Stimulated activated CD8-positive, alpha-beta memory T cell treated with anti-CD3 and anti-CD28 coated beads, Interleukin-15, amount 100 ng/mL, for 48 hours (primary cell): ENCODE data around the gene POU2F1.

Experiments
- DNase-seq, 2 donors: peaks; one replicate each; pipeline ENCODE4 v3.0.0-alpha.2; 2020; ENCODE audit warnings: low read depth in 2 of 2

The POU2F1 gene

GRCh38 chr1:167272369-167272957, 51.8 kb downstream of the POU2F1 start:
- DNase-seq, result no peak

GRCh38 chr1:167273027-167273800, 52.5 kb downstream of the POU2F1 start:
- DNase-seq, result no peak

- no peak for DNase-seq
These were observed 53.4 kb downstream of the POU2F1 start for GRCh38 chr1:167274061-167274460.

GRCh38 chr1:167276969-167277368, 56.3 kb downstream of the POU2F1 start:
- DNase-seq, result no peak

- no peak for DNase-seq
These were observed 57.8 kb downstream of the POU2F1 start for GRCh38 chr1:167278497-167278896.

- no peak for DNase-seq
These were observed 60.2 kb downstream of the POU2F1 start for GRCh38 chr1:167280912-167281311.

GRCh38 chr1:167288390-167289074, 67.8 kb downstream of the POU2F1 start:
- no peak for DNase-seq

- no peak for DNase-seq
These were observed 68.4 kb downstream of the POU2F1 start for GRCh38 chr1:167289075-167289442.

- no peak for DNase-seq
These were observed 69.3 kb downstream of the POU2F1 start for GRCh38 chr1:167289966-167290365.

- DNase-seq, result no peak
These were observed 71.0 kb downstream of the POU2F1 start for GRCh38 chr1:167291539-167292185.

- no peak for DNase-seq
These were observed 71.5 kb downstream of the POU2F1 start for GRCh38 chr1:167292216-167292615.

GRCh38 chr1:167293057-167293456, 72.4 kb downstream of the POU2F1 start:
- no peak for DNase-seq

GRCh38 chr1:167294528-167294927, 73.8 kb downstream of the POU2F1 start:
- DNase-seq, result no peak

GRCh38 chr1:167297222-167298214, 76.8 kb downstream of the POU2F1 start:
- DNase-seq, result no peak

- no peak for DNase-seq
These were observed 77.6 kb downstream of the POU2F1 start for GRCh38 chr1:167298325-167298724.

GRCh38 chr1:167301355-167301754, 80.7 kb downstream of the POU2F1 start:
- DNase-seq, result no peak

GRCh38 chr1:167304165-167304564, 83.5 kb downstream of the POU2F1 start:
- DNase-seq, result no peak

- no peak for DNase-seq
These were observed 84.5 kb downstream of the POU2F1 start for GRCh38 chr1:167305059-167305705.

GRCh38 chr1:167305706-167306277, 85.1 kb downstream of the POU2F1 start:
- no peak for DNase-seq

GRCh38 chr1:167310732-167311131, 90.0 kb downstream of the POU2F1 start:
- no peak for DNase-seq
